NCI-H128 (cell line): ENCODE measurements around the gene CHMP5.
"Not testable (repeated sequence)": the region's sequence is repeated elsewhere in the genome, so short reads cannot be mapped to it uniquely, and the experiment has no call there.

Experiments used
- DNase-seq: peaks from one replicate; lab custom pipeline; 2025; ENCODE audit not compliant: unreplicated experiment; lab: John Stamatoyannopoulos, UW

The CHMP5 gene

GRCh38 chr9:33310748-33311147 is 45.9 kb downstream of the CHMP5 start:
- DNase-seq: no peak

GRCh38 chr9:33311953-33312352 is 47.1 kb downstream of the CHMP5 start:
- no peak for DNase-seq

GRCh38 chr9:33315371-33315770 is 50.5 kb downstream of the CHMP5 start:
- no peak for DNase-seq

- DNase-seq: not testable (repeated sequence)
Observed at GRCh38 chr9:33317136-33317535, 52.3 kb downstream of the CHMP5 start.

GRCh38 chr9:33318225-33318624 is 53.4 kb downstream of the CHMP5 start:
- DNase-seq: no peak

- DNase-seq: no peak
Observed at GRCh38 chr9:33318781-33319180, 53.9 kb downstream of the CHMP5 start.

- DNase-seq: no peak
Observed at GRCh38 chr9:33320230-33320567, 55.4 kb downstream of the CHMP5 start.

- DNase-seq: no peak
Observed at GRCh38 chr9:33320568-33321261, 55.9 kb downstream of the CHMP5 start.

GRCh38 chr9:33329117-33329563 is 64.3 kb downstream of the CHMP5 start:
- no peak for DNase-seq

GRCh38 chr9:33329979-33330378 is 65.1 kb downstream of the CHMP5 start:
- DNase-seq: no peak

- no peak for DNase-seq
Observed at GRCh38 chr9:33331377-33331891, 66.6 kb downstream of the CHMP5 start.
